HUES48 (cell line): Measurements from ENCODE around the gene TRIM5.

Experiments used
- H3K27ac ChIP-seq: one replicate; pipeline ENCODE4 v1.7.0; 2013; ENCODE audit warnings: low read depth, low read length, inconsistent platforms
- H3K27me3 ChIP-seq: 2 replicates; pipeline ENCODE4 v1.6.1; 2013; ENCODE audit warnings: mild to moderate bottlenecking, low read length; ENCODE audit not compliant: control insufficient read depth, insufficient read depth
- H3K36me3 ChIP-seq: 2 replicates; pipeline ENCODE4 v1.6.1; 2013; ENCODE audit warnings: low read length; ENCODE audit not compliant: control insufficient read depth, insufficient read depth
- H3K4me1 ChIP-seq: 2 replicates; pipeline ENCODE4 v1.6.1; 2013; ENCODE audit warnings: mild to moderate bottlenecking, low read length; ENCODE audit not compliant: control insufficient read depth, insufficient read depth
- H3K4me3 ChIP-seq: 2 replicates; pipeline ENCODE4 v1.5.1; 2013; ENCODE audit warnings: mild to moderate bottlenecking, low read depth, low read length
- H3K9ac ChIP-seq: 2 replicates; pipeline ENCODE4 v1.6.1; 2013; ENCODE audit warnings: mild to moderate bottlenecking, low read depth, low read length, moderate library complexity
- H3K9me3 ChIP-seq: 2 replicates; pipeline ENCODE4 v1.6.1; 2013; ENCODE audit warnings: low read length; ENCODE audit not compliant: control insufficient read depth, insufficient read depth

TRIM5 gene

GRCh38 chr11:5624489-5625279, 60.2 kb downstream of the TRIM5 start, which contains the start of gene TRIM34:
Gene TRIM34, plus strand, starts transcription at chr11:5625001. Its CDS starts 7,331 bp downstream, at chr11:5632332.
- H3K27ac ChIP-seq, result no peak within 1 kb of the TSS

DNA sequence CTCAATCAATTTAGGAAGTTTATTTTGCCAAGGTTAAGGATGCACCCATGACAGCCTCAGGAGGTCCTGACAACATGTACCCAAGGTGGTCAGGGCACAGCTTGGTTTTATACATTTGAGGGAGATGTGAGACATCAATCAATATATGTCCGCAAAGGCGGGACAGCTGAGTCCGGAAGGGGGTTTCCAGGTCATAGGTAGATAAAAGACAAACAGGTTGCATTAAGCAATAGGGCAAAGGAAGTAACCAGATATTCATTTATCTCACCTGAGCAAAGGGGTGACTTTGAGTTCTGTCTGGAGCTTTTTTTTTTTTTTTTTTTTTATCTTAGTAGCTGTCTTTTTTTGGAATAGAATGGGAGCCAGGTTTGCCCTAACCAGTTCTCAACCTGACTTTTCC, 62.1 kb downstream of the TRIM5 start:
- Histone ChIP-seq H3K27ac (no peak overlapping the region), H3K36me3 (no peaks in the 10 kb centered on the region), H3K9me3 (no peaks in the 10 kb centered on the region), H3K27me3 (no peaks in the 10 kb centered on the region), H3K9ac (no peak overlapping the region), H3K4me1 (peaks cover 30% of the 10 kb centered on the region), H3K4me3 (no peak overlapping the region)

More at GRCh38 chr11:5624489-5625279, 60.2 kb downstream of the TRIM5 start, which contains the start of gene TRIM34:
- Histone ChIP-seq H3K9ac (no peak within 1 kb of the TSS), H3K9me3 (no peaks in the 10 kb centered on the region), H3K27me3 (no peaks in the 10 kb centered on the region), H3K4me1 (peaks cover 26% of the 10 kb centered on the region), H3K36me3 (no peaks in the 10 kb centered on the region), H3K4me3 (peak within 1 kb of the TSS; percentile 28)

DNA sequence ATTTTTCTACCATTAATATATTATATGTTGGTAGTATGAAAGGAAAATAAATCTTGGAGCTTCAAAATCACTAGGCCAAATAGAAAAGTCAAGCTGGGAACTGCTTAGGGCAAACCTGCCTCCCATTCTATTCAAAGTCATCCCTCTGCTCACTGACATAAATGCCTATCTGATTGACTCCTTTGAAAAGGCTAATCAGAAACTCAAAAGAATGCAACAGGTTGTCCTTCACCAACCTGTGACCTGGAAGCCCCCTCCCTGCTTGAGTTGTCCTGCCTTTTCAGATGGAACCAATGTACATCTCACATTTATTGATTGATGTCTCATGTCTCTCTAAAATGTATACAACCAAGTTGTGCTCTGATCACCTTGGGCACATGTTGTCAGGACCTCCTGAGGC, 63.3 kb downstream of the TRIM5 start:
- Histone ChIP-seq H3K36me3 (no peaks in the 10 kb centered on the region), H3K9me3 (no peaks in the 10 kb centered on the region), H3K4me1 (peaks cover 30% of the 10 kb centered on the region), H3K4me3 (no peak overlapping the region), H3K9ac (no peak overlapping the region), H3K27ac (peak overlapping the region; percentile 32), H3K27me3 (no peaks in the 10 kb centered on the region)

- Histone ChIP-seq H3K36me3 (no peaks in the 10 kb centered on the region), H3K4me1 (peaks cover 30% of the 10 kb centered on the region), H3K9ac (no peak overlapping the region), H3K27me3 (no peaks in the 10 kb centered on the region), H3K9me3 (no peaks in the 10 kb centered on the region), H3K27ac (peak overlapping the region; percentile 32), H3K4me3 (no peak overlapping the region)
Measured at GRCh38 chr11:5620651-5621521, 64.0 kb downstream of the TRIM5 start.

GRCh38 chr11:5618807-5619206, 66.1 kb downstream of the TRIM5 start:
- Histone ChIP-seq H3K9me3 (no peaks in the 10 kb centered on the region), H3K4me1 (peaks cover 17% of the 10 kb centered on the region), H3K4me3 (no peak overlapping the region), H3K9ac (no peak overlapping the region), H3K36me3 (no peaks in the 10 kb centered on the region), H3K27me3 (no peaks in the 10 kb centered on the region), H3K27ac (no peak overlapping the region)
